Measurements from ENCODE around the gene ZNF564.
A peak's percentile ranks its signal among the peaks of the same experiment; 100 is the strongest.
"Not testable (repeated sequence)": the region's sequence is repeated elsewhere in the genome, so short reads cannot be mapped to it uniquely, and the experiment has no call there.

ZNF564 gene

GRCh38 chr19:12551060-12551832 is at the start of gene ZNF564:
Gene ZNF564 (minus strand): TSS chr19:12551482. CDS start chr19:12551332, 150 bp downstream.
- DNase-seq = peak; percentile 96

- DNase-seq = no peak
Observed at GRCh38 chr19:12597594-12597993, 46.3 kb upstream of the ZNF564 start.

- no peak for DNase-seq
Observed at GRCh38 chr19:12596927-12597548, 45.8 kb upstream of the ZNF564 start.

DNA sequence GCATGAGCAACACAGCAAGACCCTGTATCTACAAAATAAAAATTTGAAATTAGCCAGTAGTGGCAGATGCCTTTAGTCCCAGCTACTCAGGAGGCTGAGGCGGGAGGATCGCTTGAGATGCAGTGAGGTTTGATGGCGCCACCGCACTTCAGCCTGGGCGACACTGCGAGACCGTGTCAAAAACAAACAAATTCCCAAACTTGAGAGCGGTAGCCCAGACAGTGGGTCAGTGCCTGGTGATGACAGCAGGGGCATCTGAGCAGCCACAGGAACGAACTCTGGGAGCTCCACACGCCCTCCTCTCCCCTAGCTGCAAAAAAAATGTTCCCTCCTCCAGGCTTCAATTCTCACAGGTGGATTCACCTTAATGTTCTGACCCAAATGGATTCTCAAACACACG is 45.2 kb upstream of the ZNF564 start:
- no peak for DNase-seq

DNA sequence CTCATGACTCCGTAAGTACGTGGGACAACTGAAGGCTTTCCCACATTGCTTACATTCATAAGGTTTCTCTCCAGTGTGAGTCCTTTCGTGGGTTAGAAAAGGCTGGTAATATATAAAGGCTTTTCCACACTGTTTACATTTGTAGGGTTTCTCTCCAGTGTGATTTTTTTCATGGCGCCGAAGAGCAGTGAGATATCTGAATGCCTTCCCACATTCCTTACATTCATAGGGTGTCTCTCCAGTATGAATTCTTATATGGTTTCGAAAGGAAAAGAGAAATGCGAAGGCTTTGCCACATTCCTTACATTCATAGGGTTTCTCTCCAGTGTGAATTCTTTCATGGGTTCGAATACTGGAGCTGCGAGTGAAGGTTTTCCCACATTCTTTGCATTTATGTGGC is 29.8 kb upstream of the ZNF564 start:
- DNase-seq = no peak

GRCh38 chr19:12580180-12580694 is 29.0 kb upstream of the ZNF564 start:
- DNase-seq = no peak

- DNase-seq = no peak
Observed at GRCh38 chr19:12578641-12579040, 27.4 kb upstream of the ZNF564 start.

- DNase-seq = no peak
Observed at GRCh38 chr19:12574036-12574435, 22.8 kb upstream of the ZNF564 start.

- DNase-seq = no peak
Observed at GRCh38 chr19:12567951-12568350, 16.7 kb upstream of the ZNF564 start.

DNA sequence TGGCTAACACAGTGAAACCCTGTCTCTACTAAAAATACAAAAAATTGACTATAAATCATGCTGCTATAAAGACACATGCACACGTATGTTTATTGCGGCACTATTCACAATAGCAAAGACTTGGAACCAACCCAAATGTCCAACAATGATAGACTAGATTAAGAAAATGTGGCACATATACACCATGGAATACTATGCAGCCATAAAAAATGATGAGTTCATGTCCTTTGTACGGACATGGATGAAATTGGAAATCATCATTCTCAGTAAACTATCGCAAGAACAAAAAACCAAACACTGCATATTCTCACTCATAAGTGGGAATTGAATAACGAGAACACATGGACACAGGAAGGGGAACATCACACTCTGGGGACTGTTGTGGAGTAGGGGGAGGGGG is 15.1 kb upstream of the ZNF564 start:
- DNase-seq = not testable (repeated sequence)

- DNase-seq = peak; percentile 90
Observed at GRCh38 chr19:12564016-12564664, 12.9 kb upstream of the ZNF564 start.

DNA sequence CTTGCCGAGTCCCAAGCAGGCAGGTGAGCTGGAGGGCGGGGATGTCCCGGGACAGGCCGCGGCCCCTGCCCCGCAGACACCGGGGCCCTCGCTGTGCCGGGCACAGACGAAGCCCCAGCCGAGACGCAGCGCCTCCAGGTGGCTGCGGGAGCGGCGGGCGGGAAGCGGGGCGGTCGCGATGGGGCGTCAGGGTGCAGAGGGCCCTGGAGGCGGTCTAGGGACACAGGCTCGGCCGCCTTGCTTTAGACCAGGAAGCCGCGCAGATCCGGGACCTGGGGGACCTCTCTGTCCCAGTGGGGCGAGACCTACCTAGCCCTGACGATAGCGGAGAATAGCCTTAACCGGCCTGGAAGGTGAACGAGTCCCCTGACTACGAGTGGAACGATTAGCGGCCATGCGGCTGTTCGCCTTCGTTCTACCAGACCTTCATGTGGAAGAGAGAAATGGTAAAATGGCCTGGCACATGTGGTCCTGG is 4.2 kb upstream of the ZNF564 start:
- no peak for DNase-seq

DNA sequence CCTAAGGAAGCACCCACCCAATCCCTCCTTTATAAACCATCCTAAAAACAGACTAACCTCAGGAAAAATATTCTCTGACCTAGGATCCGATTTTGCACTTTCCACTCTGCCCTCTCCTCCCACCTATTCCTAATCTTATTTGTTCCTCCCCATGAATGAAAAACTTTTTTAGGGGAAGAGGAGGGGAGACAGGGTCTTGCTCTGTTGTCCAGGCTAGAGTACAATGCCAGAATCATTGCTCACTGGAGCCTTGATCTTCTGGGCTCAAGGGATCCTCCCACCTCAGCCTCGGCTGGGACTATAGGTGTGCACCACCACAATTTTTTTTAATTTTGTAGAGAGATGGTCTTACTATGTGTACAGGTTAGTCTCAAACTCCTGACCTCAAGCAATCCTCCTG is 4.4 kb downstream of the ZNF564 start:
- no peak for DNase-seq

DNA sequence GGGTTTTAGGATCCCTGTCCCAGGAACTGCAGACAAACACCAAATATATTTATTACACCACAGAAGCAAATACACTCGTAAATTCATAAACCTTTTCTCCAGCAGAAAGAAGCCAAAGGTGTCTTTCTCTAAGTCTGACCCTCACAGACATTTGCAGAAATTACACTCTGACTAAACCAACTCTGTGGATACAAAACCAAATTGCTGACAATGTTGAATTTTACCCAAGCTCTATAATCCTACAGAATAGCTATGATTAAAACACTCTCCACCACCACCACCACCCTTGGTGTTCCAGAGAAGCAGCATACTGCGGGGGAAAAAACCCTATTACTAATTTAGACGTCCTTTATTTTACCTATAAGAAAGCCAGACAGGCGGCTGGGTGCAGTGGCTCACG is 5.2 kb downstream of the ZNF564 start:
- no peak for DNase-seq

GRCh38 chr19:12545267-12545666 is 6.0 kb downstream of the ZNF564 start:
- DNase-seq = no peak

- DNase-seq = no peak
Observed at GRCh38 chr19:12544401-12544876, 6.8 kb downstream of the ZNF564 start.

DNA sequence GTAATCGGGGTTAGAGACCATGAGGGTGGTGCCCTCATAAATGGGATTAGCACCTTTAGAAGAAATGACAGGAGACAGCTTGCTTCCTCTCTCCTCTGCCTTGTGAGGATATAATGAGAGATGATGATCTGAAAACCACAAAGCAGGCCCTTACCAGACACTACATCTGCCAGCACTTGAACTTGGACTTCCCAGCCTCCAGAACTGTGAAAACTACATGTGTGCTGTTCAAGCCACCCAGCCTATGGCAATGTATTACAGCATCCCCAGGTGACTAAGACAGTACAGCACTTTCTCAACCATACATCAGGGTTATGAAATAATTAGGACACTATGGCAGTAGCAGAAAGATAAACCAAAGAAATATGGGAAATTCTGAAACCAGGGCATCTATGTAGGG is 7.4 kb downstream of the ZNF564 start:
- DNase-seq = no peak

- no peak for DNase-seq
Observed at GRCh38 chr19:12527034-12527836, 24.0 kb downstream of the ZNF564 start.

DNA sequence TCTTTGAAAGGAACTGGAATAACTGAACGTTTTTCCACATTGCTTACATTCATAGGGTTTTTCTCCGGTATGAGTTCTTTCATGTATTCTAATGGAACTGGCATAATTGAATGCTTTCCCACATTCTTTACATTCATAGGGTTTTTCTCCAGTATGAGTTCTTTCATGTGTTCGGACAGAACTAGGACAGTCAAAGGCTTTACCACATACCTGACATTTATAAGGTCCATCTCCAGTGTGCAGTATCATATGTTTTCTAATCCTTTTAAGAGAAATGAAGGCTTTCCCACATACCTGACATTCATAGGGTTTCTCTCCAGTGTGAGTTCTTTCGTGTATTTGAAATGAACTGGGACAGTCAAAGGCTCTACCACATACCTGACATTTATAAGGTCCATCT is 24.7 kb downstream of the ZNF564 start:
- no peak for DNase-seq

GRCh38 chr19:12521996-12522395 is 29.3 kb downstream of the ZNF564 start:
- DNase-seq = no peak

DNA sequence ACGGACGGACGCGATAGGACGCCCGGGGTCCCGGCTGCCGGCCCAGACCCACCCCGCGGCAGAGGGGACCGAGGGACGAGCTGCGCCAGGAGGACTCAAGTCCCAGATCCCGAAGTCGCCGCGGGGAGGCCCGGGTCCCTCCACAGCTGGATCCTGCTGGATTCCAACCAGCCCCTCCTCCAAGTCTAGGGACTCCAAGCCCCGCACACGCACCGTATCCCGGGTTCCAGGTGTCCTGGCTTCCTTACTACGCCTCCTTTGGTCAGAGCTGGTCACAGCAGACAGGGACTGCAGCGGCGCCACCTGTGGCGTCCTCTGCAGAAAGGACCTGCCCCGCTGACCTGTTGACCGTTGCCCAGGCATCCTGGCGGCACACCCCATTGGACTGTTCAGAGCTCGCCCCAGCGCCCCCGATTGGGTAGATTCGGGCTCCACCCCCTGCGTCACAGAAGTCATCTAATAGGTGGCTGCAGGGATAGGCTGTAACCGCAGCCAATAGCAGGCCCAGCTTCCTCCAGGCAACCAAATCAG is 37.7 kb downstream of the ZNF564 start:
- DNase-seq = no peak

GRCh38 chr19:12497032-12497431 is 54.2 kb downstream of the ZNF564 start:
- no peak for DNase-seq

All from CD4-positive, alpha-beta T cell treated with Interleukin-10 for 1 hour (primary cell).